ENCODE results near the gene TIMP4.
A peak's percentile ranks its signal among the peaks of the same experiment; 100 is the strongest.

The TIMP4 gene

GRCh38 chr3:12185172-12185710, 26.5 kb upstream of the TIMP4 start:
- no peak for DNase-seq (ENCODE audit: low read depth)

DNA sequence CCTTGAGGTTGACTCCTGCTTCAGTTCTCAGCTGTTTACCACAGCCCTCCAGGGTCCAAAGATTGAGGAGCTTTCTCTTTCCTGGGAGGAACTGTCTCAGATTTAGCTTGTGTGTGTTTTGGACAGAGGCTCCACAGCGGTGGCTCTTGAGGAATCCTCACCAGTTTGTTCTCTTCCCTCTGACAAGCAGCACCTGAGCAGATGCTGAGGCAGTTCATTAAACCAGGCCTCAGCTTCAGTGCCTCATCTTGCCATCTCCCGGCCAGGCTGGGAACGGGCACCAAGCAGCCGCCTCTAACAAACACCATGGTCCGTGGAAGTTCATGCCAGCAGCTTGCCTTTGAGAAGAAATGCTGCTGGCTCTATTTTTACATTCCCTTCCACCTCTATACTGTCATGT, 25.8 kb upstream of the TIMP4 start:
- no peak for DNase-seq (ENCODE audit: low read depth)

- DNase-seq (ENCODE audit: low read depth): no peak
Observed at GRCh38 chr3:12182687-12183441, 24.2 kb upstream of the TIMP4 start.

- DNase-seq (ENCODE audit: low read depth): no peak
Observed at GRCh38 chr3:12181806-12182205, 23.1 kb upstream of the TIMP4 start.

DNA sequence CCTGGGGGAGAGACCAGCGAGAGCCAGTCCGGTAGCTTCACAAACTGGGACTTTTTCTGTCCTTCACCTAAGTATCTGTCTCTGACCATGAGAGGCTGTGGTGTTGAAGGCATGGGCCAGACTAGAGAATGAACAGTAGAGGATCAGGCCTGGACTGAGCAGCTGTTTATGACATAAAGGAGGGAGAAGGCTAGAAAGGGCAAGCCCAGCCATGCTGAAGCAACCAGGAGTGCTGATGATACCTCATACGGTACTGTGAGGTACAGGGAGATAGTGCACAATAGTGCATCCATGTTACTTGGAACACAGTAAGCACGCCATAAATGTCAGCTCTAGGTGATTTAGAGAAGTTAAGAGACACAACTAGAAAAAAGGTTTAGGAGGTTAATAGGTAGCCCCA, 22.6 kb upstream of the TIMP4 start:
- DNase-seq (ENCODE audit: low read depth): no peak

GRCh38 chr3:12180631-12181030, 21.9 kb upstream of the TIMP4 start:
- DNase-seq (ENCODE audit: low read depth): no peak

DNA sequence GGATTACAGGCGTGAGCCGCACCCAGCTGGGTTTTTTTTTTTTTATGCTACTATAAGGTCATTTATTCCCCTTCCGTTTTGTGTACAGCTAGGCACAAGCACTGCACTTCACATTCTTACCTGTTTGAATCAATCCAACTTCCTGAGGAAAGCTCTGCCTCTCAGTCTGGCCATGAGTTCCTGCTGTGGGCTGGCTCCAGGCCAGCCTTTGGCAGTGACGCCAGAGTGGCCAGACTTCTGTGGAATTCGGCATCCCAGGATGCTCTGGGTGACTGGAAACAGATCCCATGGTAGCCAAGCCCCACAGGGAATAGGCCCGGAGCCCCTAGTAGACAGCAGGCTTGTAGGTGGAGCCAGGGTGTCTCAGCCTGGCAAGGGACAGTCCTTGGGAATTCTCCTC, 21.5 kb upstream of the TIMP4 start:
- DNase-seq (ENCODE audit: low read depth): peak; percentile 54

GRCh38 chr3:12179441-12179840, 20.7 kb upstream of the TIMP4 start:
- DNase-seq (ENCODE audit: low read depth): no peak

DNA sequence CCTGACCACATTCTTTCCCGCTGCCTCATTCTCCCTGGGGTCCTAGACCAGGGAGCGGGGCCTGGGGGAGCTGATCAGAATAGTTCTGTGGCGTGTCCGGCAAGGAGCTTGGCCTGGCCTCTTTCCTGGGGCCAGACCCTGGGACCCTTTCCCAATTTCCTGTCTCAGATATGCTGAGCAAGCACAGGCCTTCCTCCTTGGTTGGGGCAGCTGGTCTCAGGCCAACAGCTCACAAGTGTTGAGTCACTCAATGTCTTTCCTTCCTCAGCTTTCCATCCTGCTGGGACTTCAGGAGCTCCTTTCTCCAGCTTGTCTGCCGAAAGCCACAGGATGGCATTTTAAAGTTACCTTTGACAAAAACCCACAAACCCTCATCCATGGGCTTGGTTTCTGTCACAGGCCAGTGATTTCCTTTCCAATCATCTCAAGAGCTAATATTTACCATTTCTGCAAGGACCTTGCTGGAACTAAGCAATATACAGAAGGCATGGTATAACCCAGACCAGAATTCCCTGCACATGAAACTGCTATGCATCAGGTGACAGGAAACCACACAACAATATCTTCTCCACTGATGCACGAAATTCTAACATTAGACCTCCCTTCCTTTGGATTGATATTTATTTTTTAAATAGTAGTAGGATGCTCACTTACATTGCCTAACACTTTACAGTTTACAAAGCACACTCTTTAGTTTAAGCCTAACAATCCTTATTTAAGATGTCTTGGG, 19.5 kb upstream of the TIMP4 start:
- DNase-seq (ENCODE audit: low read depth): peak; percentile 40

GRCh38 chr3:12177126-12177525, 18.4 kb upstream of the TIMP4 start:
- DNase-seq (ENCODE audit: low read depth): no peak

GRCh38 chr3:12175844-12176453, 17.2 kb upstream of the TIMP4 start:
- DNase-seq (ENCODE audit: low read depth): peak; percentile 48

GRCh38 chr3:12175137-12175593, 16.5 kb upstream of the TIMP4 start:
- DNase-seq (ENCODE audit: low read depth): no peak

DNA sequence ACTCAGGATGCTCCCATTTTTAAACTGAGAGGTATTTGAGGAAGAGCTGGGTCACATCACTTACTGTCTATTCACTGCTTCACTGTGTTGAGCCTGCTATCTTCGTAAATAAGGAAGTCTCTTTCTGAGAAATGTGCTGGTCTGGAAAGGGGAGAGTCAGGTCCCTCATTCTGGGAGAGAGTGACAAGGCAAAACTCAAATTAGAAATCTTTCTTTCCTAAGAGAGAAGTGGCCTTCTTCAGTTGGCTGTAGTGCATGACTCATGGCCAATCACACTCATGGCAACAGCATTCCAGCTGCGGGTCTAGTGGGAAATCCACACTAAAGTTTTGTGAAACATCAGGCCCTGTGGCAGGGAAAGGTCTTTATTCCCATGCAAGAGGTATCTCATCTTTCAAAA, 11.5 kb upstream of the TIMP4 start:
- peak; percentile 86 for DNase-seq (ENCODE audit: low read depth)

DNA sequence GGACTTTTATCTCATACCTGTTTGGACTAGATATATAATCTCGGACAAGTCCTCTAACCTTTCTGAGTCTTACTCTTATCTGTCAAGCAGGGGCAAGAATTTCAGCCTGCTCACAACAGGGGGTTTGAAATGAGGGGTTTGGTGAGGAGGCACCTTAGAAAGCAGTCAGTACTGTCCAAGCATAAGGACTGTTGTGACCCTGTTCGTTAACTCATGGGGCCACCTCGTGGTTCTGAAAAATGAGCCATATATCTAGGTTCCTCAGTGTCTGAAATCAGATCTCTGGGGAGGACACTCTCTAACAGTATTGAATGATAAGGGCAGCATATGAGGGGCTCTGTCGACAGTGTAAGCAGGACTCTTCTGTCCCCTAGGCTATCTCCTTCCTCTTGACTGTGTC, 7.2 kb upstream of the TIMP4 start:
- DNase-seq (ENCODE audit: low read depth): no peak

DNA sequence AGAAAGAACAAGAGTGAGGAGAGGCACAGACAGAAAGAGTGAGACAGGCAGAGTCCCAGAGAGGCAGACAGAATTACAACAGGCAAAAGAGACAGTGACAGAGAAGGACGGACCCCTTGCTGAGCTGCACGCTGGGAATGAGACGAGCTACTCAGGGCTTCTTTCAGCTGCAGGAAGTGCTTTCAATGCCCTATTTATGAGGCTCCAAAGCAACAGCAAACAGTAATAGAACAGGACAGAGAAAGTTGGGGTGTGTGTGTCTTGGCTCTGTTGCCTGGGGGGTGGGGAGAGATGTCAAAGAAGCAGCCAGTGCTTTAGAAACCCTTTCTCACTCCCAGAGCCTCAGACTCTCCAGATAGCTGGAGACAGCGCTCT, 502 bp upstream of the TIMP4 start:
- no peak for DNase-seq (ENCODE audit: low read depth)

GRCh38 chr3:12157026-12157425, 1.7 kb downstream of the TIMP4 start:
- DNase-seq (ENCODE audit: low read depth): no peak

DNA sequence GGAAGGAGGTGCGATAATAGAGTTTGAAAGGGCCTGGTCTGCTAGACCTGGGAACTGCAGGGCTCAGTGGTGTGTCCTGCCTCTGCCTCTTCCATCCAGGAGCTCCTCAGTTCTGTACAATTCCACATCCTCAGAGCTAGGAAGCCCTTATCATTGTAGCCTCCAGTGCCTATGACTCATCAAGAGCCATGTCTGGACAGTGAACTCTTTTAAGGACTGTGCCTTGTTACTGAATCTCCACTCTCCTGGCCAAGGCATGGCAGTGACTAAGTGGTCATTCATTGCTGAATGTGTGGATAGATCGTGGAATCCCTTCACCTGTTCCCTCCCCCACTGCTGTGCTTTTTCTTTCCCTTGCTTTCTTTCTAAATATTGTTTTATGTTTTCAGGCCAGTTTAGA, 2.9 kb downstream of the TIMP4 start:
- peak; percentile 21 for DNase-seq (ENCODE audit: low read depth)

DNA sequence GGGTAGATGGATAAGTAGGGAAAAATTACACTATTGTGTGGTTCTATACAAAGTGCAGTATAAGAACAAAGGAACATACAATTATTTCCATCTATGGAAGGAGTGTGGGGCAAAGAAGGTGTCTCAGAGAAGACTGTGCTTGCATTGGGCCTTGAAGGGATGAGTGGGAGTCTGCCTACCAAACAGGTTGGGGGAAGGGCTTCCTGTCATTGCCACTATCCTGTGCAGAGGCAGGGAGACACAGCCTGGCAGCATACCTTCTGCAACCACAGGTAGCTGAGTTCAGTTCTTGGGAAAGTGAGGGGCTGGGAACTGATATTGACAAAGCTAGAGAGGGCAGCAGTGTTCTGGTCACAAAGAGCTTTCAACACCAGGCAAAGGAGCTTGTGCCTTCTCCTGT, 3.4 kb downstream of the TIMP4 start:
- DNase-seq (ENCODE audit: low read depth): no peak

GRCh38 chr3:12154151-12154550, 4.6 kb downstream of the TIMP4 start:
- peak; percentile 59 for DNase-seq (ENCODE audit: low read depth)

DNA sequence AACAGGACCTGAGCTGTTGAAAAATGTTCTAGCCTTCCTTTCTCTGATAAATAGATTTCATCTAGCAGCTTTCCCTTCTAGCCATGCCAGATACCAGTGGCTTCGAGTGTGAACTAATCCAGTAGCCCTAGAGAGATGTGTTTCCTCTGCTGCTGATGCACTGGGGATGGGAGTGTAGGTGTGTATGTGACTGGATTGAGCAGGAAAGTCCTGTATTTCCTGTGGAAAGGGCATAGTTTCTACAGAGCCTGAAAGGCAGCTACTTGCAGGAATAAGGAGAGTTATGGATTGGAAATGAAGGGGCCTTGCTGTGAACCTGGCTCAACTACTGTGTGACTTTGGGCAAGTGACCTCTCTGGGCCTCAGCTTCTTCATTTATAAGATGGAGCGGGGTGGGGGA, 8.6 kb downstream of the TIMP4 start:
- no peak for DNase-seq (ENCODE audit: low read depth)

DNA sequence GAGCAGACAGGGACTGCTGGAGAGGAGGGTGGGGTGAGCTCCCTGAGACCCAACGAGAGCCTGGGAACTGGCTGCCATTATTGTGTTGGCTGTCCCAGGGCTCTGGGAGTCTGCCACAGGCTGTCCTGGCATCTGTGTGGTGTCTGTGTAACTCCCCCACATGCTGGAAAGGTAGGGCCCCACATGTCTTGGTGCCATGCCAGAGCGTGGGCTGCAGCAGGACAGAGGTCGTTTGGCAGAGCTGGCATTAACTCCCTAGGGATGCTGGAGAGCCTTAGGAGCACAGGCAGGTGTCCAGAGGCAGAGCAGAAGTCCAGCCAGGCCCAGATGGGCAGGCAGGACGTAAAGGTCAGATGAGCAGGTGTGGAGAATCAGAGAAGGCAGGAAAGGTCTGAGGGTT, 9.7 kb downstream of the TIMP4 start:
- DNase-seq (ENCODE audit: low read depth): no peak

GRCh38 chr3:12148183-12148940, 10.3 kb downstream of the TIMP4 start:
- DNase-seq (ENCODE audit: low read depth): peak; percentile 65

Data from fibroblast of gingiva (primary cell).